Gastrocnemius medialis (tissue), 4 donors: ENCODE results near the gene PAOX. TPM values are rescaled to one million over a fixed set of nuclear protein-coding genes. Genes with fewer than 3 reads are reported as not detected.

Experiments used
- ATAC-seq, 2 donors: fragments of 150-250 bp; one replicate each; pipeline ENCODE4 v1.9.1; 2016
- DNase-seq, 2 donors: peaks; one replicate each; pipeline ENCODE4 v3.0.0-alpha.2; 2019
- H3K27ac ChIP-seq, 4 donors: fragments of 200-600 bp; sonication (generic); 1 replicate in 1 of 4; 2 replicates in 3 of 4; pipeline ENCODE4 v1.5.1; 2016 to 2018; ENCODE audit warnings: mild to moderate bottlenecking in 2 of 4, moderate library complexity in 1 of 4
- H3K27me3 ChIP-seq, 3 donors: fragments of 200-600 bp; sonication (generic) in 2 of 3; 1 replicate in 1 of 3; 2 replicates in 2 of 3; pipeline versions ENCODE4 v1.5.1 to v1.6.0; 2016 to 2019; ENCODE audit warnings: mild to moderate bottlenecking in 1 of 3, moderate library complexity in 1 of 3
- H3K36me3 ChIP-seq, 2 donors: fragments of 200-600 bp; sonication (generic) in 1 of 2; one replicate each; pipeline ENCODE4 v1.5.1; 2017 to 2018
- H3K4me1 ChIP-seq, 2 donors: fragments of 200-600 bp; sonication (generic) in 1 of 2; one replicate each; pipeline ENCODE4 v1.5.1; 2016 to 2017; ENCODE audit warnings: mild to moderate bottlenecking in 2 of 2
- H3K4me3 ChIP-seq, 4 donors: fragments of 200-600 bp; sonication (generic) in 3 of 4; 1 replicate in 1 of 4; 2 replicates in 3 of 4; pipeline ENCODE4 v1.5.1; 2016 to 2019; ENCODE audit warnings: mild to moderate bottlenecking in 2 of 4
- H3K9me3 ChIP-seq, 3 donors: fragments of 200-600 bp; sonication (generic) in 2 of 3; 1 replicate in 1 of 3; 2 replicates in 2 of 3; pipeline ENCODE4 v1.5.1; 2016 to 2019
- POLR2A ChIP-seq, 2 donors: fragments of 450-650 bp; IDR thresholded peaks; one replicate each; pipeline ENCODE4 v1.6.1; 2017; ENCODE audit warnings: antibody characterized with exemption in 2 of 2, mild to moderate bottlenecking in 2 of 2, moderate library complexity in 2 of 2
- in situ Hi-C, 4 donors: fragments of 200-750 bp; cut with MboI; loops; one replicate each; pipeline versions ENCODE4 v1.15.0 to v1.8.0; 2017; ENCODE audit warnings: low sequenced_read_pairs in 4 of 4
- intact Hi-C: fragments of 100-400 bp; cut with DNase I; formaldehyde crosslinking; loops from one replicate; pipeline ENCODE4 v1.15.1; 2023; ENCODE audit warnings: low total_unique reads
- total RNA-seq, 4 donors: library from RNA; depleted of rRNA; stranded (reverse); fragments of >200 nt; gene quantifications; one replicate each; pipeline versions ENCODE4 v1.1.0 to v1.2.3, GENCODE V29; 2016
- TF ChIP-seq, protein P1 (sequence below), 5 experiments: fragments of 450-650 bp in 3 of 5; fragments of 200-600 bp in 2 of 5; sonication (generic) in 2 of 5; IDR thresholded peaks in 4 of 5; conservative IDR thresholded peaks in 1 of 5; 1 replicate in 4 of 5; 2 replicates in 1 of 5; pipeline ENCODE4 v1.5.1; 2016 to 2019; ENCODE audit warnings: antibody characterized with exemption in 5 of 5, mild to moderate bottlenecking in 3 of 5, moderate library complexity in 3 of 5

Gene PAOX
- total RNA-seq, 4 donors from 2014 or later = 4.9 to 7.7 (median 6.7) TPM

DNA sequence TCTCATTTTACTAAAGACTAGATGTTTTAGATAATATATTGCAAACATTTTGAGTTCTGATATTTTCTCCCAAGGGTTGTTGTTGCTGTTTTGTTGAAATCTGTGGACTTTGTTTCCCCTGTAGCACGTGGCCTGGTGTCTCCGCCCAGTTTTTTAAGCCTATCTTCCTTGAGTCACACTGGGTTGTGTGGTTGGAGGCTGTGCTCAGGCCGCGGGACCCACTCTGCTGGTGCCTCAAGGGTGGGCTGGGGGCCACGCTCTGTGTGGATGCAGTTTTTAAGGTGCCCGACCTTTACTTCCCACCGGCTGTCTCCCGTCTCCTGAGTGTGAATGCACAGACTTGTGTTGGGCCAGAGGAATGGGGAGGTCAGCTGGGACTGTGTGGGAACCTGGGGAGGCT is 36.1 kb upstream of the PAOX start:
- Histone ChIP-seq H3K27ac (no peak overlapping the region), H3K4me1 (no peaks in the 10 kb centered on the region), H3K9me3 (no peaks in the 10 kb centered on the region), H3K4me3 (no peak overlapping the region), H3K27me3 (peaks cover 47 to 67% (median 59%) of the 10 kb centered on the region in 3 donors), H3K36me3 (no peaks in the 10 kb centered on the region)
- ATAC-seq (no peak), DNase-seq (no peak)
- intact Hi-C loops (no loop called here), in situ Hi-C loops (no loop called here)
- no peak for TF ChIP-seq POLR2A (IDR thresholded peaks at IDR 0.05)
- TF ChIP-seq, protein P1, sequence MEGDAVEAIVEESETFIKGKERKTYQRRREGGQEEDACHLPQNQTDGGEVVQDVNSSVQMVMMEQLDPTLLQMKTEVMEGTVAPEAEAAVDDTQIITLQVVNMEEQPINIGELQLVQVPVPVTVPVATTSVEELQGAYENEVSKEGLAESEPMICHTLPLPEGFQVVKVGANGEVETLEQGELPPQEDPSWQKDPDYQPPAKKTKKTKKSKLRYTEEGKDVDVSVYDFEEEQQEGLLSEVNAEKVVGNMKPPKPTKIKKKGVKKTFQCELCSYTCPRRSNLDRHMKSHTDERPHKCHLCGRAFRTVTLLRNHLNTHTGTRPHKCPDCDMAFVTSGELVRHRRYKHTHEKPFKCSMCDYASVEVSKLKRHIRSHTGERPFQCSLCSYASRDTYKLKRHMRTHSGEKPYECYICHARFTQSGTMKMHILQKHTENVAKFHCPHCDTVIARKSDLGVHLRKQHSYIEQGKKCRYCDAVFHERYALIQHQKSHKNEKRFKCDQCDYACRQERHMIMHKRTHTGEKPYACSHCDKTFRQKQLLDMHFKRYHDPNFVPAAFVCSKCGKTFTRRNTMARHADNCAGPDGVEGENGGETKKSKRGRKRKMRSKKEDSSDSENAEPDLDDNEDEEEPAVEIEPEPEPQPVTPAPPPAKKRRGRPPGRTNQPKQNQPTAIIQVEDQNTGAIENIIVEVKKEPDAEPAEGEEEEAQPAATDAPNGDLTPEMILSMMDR (IDR thresholded peaks at IDR 0.05 in 4 of 5, conservative IDR thresholded peaks at IDR 0.05 in 1 of 5) = no peak

DNA sequence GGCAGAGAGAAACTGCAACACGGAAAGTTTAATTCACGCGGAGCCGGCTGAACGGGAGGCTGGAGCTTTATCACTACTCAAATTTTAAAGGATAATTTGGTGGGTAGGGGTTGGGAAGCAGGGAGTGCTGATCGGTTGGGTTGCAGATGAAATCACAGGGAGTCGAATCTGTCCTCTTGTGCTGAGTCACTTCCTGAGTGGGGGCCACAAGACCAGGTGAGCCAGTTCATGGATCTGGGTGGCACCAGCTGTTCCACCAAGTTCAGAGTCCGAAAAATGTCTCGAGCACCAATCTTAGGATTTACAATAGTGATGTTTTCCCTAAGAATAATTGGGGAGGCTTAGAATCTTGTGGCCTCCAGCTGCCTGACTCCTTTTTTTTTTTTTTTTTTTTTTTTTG is 35.5 kb upstream of the PAOX start:
- Histone ChIP-seq H3K36me3 (no peaks in the 10 kb centered on the region), H3K4me1 (no peaks in the 10 kb centered on the region), H3K27ac (no peak overlapping the region), H3K9me3 (no peaks in the 10 kb centered on the region), H3K4me3 (no peak overlapping the region), H3K27me3 (peaks cover 42 to 60% (median 56%) of the 10 kb centered on the region in 3 donors)
- in situ Hi-C loops = no loop called here
- no peak for TF ChIP-seq POLR2A (IDR thresholded peaks at IDR 0.05)
- TF ChIP-seq, protein P1 (IDR thresholded peaks at IDR 0.05 in 4 of 5, conservative IDR thresholded peaks at IDR 0.05 in 1 of 5) = no peak
- no peak for DNase-seq
- no peak for ATAC-seq
- intact Hi-C loops = no loop called here

DNA sequence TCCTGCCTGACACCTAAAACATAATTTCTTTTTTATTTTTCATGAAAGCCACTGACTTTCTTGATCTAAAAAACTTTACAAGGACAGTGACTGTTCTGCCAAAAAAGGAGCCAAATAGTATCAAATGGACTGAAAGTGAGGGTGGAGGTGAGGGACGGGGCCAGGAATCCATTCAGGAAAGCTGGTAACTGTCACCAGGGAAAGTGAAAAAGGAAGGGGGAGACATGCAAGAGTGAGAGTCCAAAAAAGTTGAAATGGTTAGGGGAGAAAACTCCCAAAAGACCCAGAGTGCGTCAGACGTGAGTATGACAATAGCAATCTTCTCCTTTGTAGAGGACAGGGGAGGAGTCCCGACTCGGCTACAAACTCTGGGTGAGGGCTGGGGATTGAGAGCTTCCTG is 34.8 kb upstream of the PAOX start:
- peaks cover 35 to 56% (median 49%) of the 10 kb centered on the region in 3 donors for H3K27me3 ChIP-seq
- intact Hi-C loops = no loop called here
- H3K36me3 ChIP-seq = no peaks in the 10 kb centered on the region
- H3K27ac ChIP-seq = no peak overlapping the region
- no peaks in the 10 kb centered on the region for H3K4me1 ChIP-seq
- no peak for ATAC-seq
- H3K9me3 ChIP-seq = no peaks in the 10 kb centered on the region
- no peak overlapping the region for H3K4me3 ChIP-seq
- DNase-seq = no peak
- in situ Hi-C loops = no loop called here
- no peak for TF ChIP-seq POLR2A (IDR thresholded peaks at IDR 0.05)
- TF ChIP-seq, protein P1 (IDR thresholded peaks at IDR 0.05 in 4 of 5, conservative IDR thresholded peaks at IDR 0.05 in 1 of 5) = no peak

DNA sequence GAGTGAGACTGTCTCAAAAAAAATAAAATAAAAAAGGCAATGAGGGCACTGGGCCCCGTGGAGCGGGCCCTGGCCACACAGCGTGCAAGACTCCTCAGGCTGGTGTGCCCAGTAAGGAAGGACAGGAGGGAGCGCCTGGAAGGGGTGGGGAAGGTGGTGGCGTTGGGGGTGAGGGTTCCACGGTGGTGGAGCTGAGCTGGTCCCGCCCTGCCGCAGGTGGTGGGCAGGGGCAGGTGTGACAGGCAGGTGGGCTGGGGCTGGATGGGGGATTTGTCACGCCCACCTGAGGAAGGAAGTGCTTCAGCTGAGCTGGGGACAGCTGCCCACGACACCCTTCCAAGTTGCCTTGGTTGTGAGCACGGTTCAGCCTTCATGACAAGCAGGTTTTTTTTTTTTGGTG is 32.6 kb upstream of the PAOX start:
- intact Hi-C loops (no loop called here), in situ Hi-C loops (no loop called here)
- no peaks in the 10 kb centered on the region for H3K36me3 ChIP-seq
- ATAC-seq = no peak
- H3K27me3 ChIP-seq = peaks cover 26 to 46% (median 39%) of the 10 kb centered on the region in 3 donors
- H3K9me3 ChIP-seq = no peaks in the 10 kb centered on the region
- H3K4me3 ChIP-seq = no peak overlapping the region
- H3K27ac ChIP-seq = no peak overlapping the region
- no peak for DNase-seq
- H3K4me1 ChIP-seq = no peaks in the 10 kb centered on the region
- no peak for TF ChIP-seq POLR2A (IDR thresholded peaks at IDR 0.05)
- TF ChIP-seq, protein P1 (IDR thresholded peaks at IDR 0.05 in 4 of 5, conservative IDR thresholded peaks at IDR 0.05 in 1 of 5) = no peak
